ENCODE measurements around the gene TBR1. TPM values are rescaled to one million over a fixed set of nuclear protein-coding genes. Genes with fewer than 3 reads are reported as not detected.

TBR1 gene
- total and polyA plus RNA-seq, 4 donors = under 0.01 TPM; not detected in 3

GRCh38 chr2:161374446-161374845, 41.7 kb upstream of the TBR1 start:
- peaks cover 0 to 14% (median 6%) of the 10 kb centered on the region in 4 donors for H3K36me3 ChIP-seq (ENCODE audit: control insufficient read depth in 4 of 4, insufficient read depth in 3 of 4, low read depth in 1 of 4, low read length in 3 of 4)
- no peaks in the 10 kb centered on the region for H3K27me3 ChIP-seq (ENCODE audit: control insufficient read depth in 4 of 4, insufficient read depth in 4 of 4, low read length in 3 of 4)
- no peak overlapping the region for H3K9ac ChIP-seq (ENCODE audit: low read depth in 1 of 2, low read length in 2 of 2)
- H3K4me1 ChIP-seq (ENCODE audit: control insufficient read depth in 4 of 4, insufficient read depth in 4 of 4, low read length in 3 of 4) = no peaks in the 10 kb centered on the region
- 98% methylated on average over 1 of the region's 1 CpG for WGBS
- no peak for DNase-seq (ENCODE audit: low spot score)
- H3K27ac ChIP-seq (ENCODE audit: low read depth in 1 of 2, low read length in 2 of 2) = no peak overlapping the region
- TF ChIP-seq EGR1 (IDR thresholded peaks at IDR 0.05; ENCODE audit: low read depth in 2 of 2) (no peak), JUND (IDR thresholded peaks at IDR 0.05) (no peak), ZBTB33 (IDR thresholded peaks at IDR 0.05) (no peak), NR2F2 (IDR thresholded peaks at IDR 0.05) (no peak), RAD21 (IDR thresholded peaks at IDR 0.05) (no peak), SP1 (IDR thresholded peaks at IDR 0.05) (no peak), HNF4A (conservative IDR thresholded peaks at IDR 0.05) (no peak), MAX (IDR thresholded peaks at IDR 0.05) (no peak), CTCF (IDR thresholded peaks at IDR 0.05; ENCODE audit: low read depth, low read length, missing input control) (no peak), REST (IDR thresholded peaks at IDR 0.05) (no peak), TAF1 (conservative IDR thresholded peaks at IDR 0.05) (no peak), HNF4G (IDR thresholded peaks at IDR 0.05) (no peak), FOXA2 (IDR thresholded peaks at IDR 0.05) (no peak), RXRA (IDR thresholded peaks at IDR 0.05) (no peak), GABPA (IDR thresholded peaks at IDR 0.05 in 1 of 2, conservative IDR thresholded peaks at IDR 0.05 in 1 of 2) (no peak), FOXA1 (IDR thresholded peaks at IDR 0.05) (no peak), ATF3 (IDR thresholded peaks at IDR 0.05) (no peak), YY1 (IDR thresholded peaks at IDR 0.05) (no peak)
- H3K9me3 ChIP-seq (ENCODE audit: control insufficient read depth in 4 of 4, low read length in 3 of 4) = no peaks in the 10 kb centered on the region
- H3K4me3 ChIP-seq (ENCODE audit: low read depth in 1 of 3, low read length in 3 of 3) = no peak overlapping the region

Measured in liver (tissue), 9 donors.